Breast epithelium (tissue), 4 donors: Measurements from ENCODE around the gene TBC1D2. TPM values are rescaled to one million over a fixed set of nuclear protein-coding genes. Genes with fewer than 3 reads are reported as not detected.

Experiments
- DNase-seq, 2 donors: peaks; one replicate each; pipeline ENCODE4 v3.0.0-alpha.2; 2019; ENCODE audit warnings: low spot score in 2 of 2
- H3K27ac ChIP-seq, 2 donors: fragments of 200-600 bp; sonication (generic) in 1 of 2; one replicate each; pipeline ENCODE4 v1.5.1; 2016 to 2019; ENCODE audit warnings: mild to moderate bottlenecking in 1 of 2
- H3K27me3 ChIP-seq, 2 donors: fragments of 200-600 bp; sonication (generic) in 1 of 2; one replicate each; pipeline versions ENCODE4 v1.5.1 to v1.6.0; 2017 to 2019; ENCODE audit warnings: control low read depth in 1 of 2, mild to moderate bottlenecking in 1 of 2
- H3K36me3 ChIP-seq: fragments of 200-600 bp; one replicate; pipeline ENCODE4 v1.5.1; 2019
- H3K4me1 ChIP-seq, 2 donors: fragments of 200-600 bp; sonication (generic); one replicate each; pipeline ENCODE4 v1.5.1; 2016 to 2019; ENCODE audit warnings: control low read depth in 1 of 2
- H3K4me3 ChIP-seq, 3 donors: fragments of 200-600 bp; sonication (generic); 1 replicate in 2 of 3; 2 replicates in 1 of 3; pipeline ENCODE4 v1.5.1; 2016 to 2019; ENCODE audit warnings: mild to moderate bottlenecking in 3 of 3, moderate library complexity in 2 of 3
- H3K9me3 ChIP-seq, 2 donors: fragments of 200-600 bp; sonication (generic) in 1 of 2; one replicate each; pipeline ENCODE4 v1.5.1; 2016 to 2019; ENCODE audit warnings: control low read depth in 1 of 2
- CTCF ChIP-seq, 3 donors: fragments of 450-650 bp; IDR thresholded peaks; one replicate each; pipeline ENCODE4 v1.5.1; 2016 to 2017; ENCODE audit warnings: antibody characterized with exemption in 3 of 3, mild to moderate bottlenecking in 3 of 3, moderate library complexity in 3 of 3
- POLR2A ChIP-seq: fragments of 450-650 bp; IDR thresholded peaks from one replicate; pipeline ENCODE4 v1.6.1; 2016; ENCODE audit warnings: antibody characterized with exemption, mild to moderate bottlenecking, moderate library complexity
- POLR2AphosphoS5 ChIP-seq, 3 donors: sonication (generic); formaldehyde crosslinking; IDR thresholded peaks; one replicate each; pipeline ENCODE4 v1.6.1; 2017; ENCODE audit warnings: antibody characterized with exemption in 3 of 3
- intact Hi-C: fragments of 100-400 bp; cut with DNase I; formaldehyde crosslinking; loops from one replicate; pipeline ENCODE4 v1.15.1; 2023; ENCODE audit warnings: low total_unique reads
- total RNA-seq, 3 donors: library from RNA; depleted of rRNA; stranded (reverse); fragments of >200 nt; gene quantifications; one replicate each; pipeline ENCODE4 v1.1.0, GENCODE V29; 2016

Gene TBC1D2
- total RNA-seq, 3 donors from 2014 or later: 10.8 to 17.1 (median 13.6) TPM

- H3K9me3 ChIP-seq: no peaks in the 10 kb centered on the region
- no peak overlapping the region for H3K4me3 ChIP-seq
- H3K4me1 ChIP-seq: peaks cover 0 to 7% of the 10 kb centered on the region in 2 donors
- no peak for DNase-seq
- no peak overlapping the region for H3K27ac ChIP-seq
- intact Hi-C loops: loop anchor here (10.0 kb wide), 1 partner anchor 55 kb away; the partner anchor contains the start of gene CORO2A
- TF ChIP-seq POLR2AphosphoS5 (IDR thresholded peaks at IDR 0.05): no peak
- TF ChIP-seq POLR2A: no peak
- no peak for TF ChIP-seq CTCF (IDR thresholded peaks at IDR 0.05)
- H3K36me3 ChIP-seq: no peaks in the 10 kb centered on the region
- no peaks in the 10 kb centered on the region for H3K27me3 ChIP-seq
Observed at GRCh38 chr9:98249771-98250170, 5.7 kb downstream of the TBC1D2 start.

- intact Hi-C loops: no loop called here
- Histone ChIP-seq H3K27me3 (no peaks in the 10 kb centered on the region), H3K36me3 (no peaks in the 10 kb centered on the region), H3K9me3 (no peaks in the 10 kb centered on the region), H3K4me3 (no peak overlapping the region), H3K27ac (peak overlapping the region; percentile 29 to 68), H3K4me1 (peaks cover 0 to 6% of the 10 kb centered on the region in 2 donors)
- DNase-seq: no peak
- TF ChIP-seq POLR2AphosphoS5 (IDR thresholded peaks at IDR 0.05) (peak in 1 of 3 donors; percentile 61), CTCF (IDR thresholded peaks at IDR 0.05) (no peak)
Observed at GRCh38 chr9:98248737-98249474, 6.5 kb downstream of the TBC1D2 start.

GRCh38 chr9:98247831-98248657, 7.4 kb downstream of the TBC1D2 start:
- H3K9me3 ChIP-seq: no peaks in the 10 kb centered on the region
- H3K36me3 ChIP-seq: no peaks in the 10 kb centered on the region
- H3K4me1 ChIP-seq: no peaks in the 10 kb centered on the region
- H3K4me3 ChIP-seq: no peak overlapping the region
- no peak for TF ChIP-seq POLR2A
- TF ChIP-seq CTCF (IDR thresholded peaks at IDR 0.05): no peak
- no peak for TF ChIP-seq POLR2AphosphoS5 (IDR thresholded peaks at IDR 0.05)
- intact Hi-C loops: no loop called here
- peak overlapping the region; percentile 29 to 68 for H3K27ac ChIP-seq
- no peaks in the 10 kb centered on the region for H3K27me3 ChIP-seq
- no peak for DNase-seq

GRCh38 chr9:98242426-98242825, 13.0 kb downstream of the TBC1D2 start:
- no peaks in the 10 kb centered on the region for H3K27me3 ChIP-seq
- no peaks in the 10 kb centered on the region for H3K9me3 ChIP-seq
- H3K4me3 ChIP-seq: no peak overlapping the region
- no peak for DNase-seq
- H3K4me1 ChIP-seq: no peaks in the 10 kb centered on the region
- no peaks in the 10 kb centered on the region for H3K36me3 ChIP-seq
- TF ChIP-seq POLR2A (no peak), CTCF (IDR thresholded peaks at IDR 0.05) (no peak), POLR2AphosphoS5 (IDR thresholded peaks at IDR 0.05) (no peak)
- H3K27ac ChIP-seq: no peak overlapping the region
- intact Hi-C loops: no loop called here
